Measurements from ENCODE around the gene ALG1.

- TF ChIP-seq CTCF (IDR thresholded peaks at IDR 0.05; ENCODE audit: low read length): peak; percentile 25; the same call in 1 of the 2 replicates
- no peak for TF ChIP-seq EZH2phosphoT487 (IDR thresholded peaks at IDR 0.05; ENCODE audit: low read length)
Observed at GRCh38 chr16:5042574-5043171, 29.0 kb upstream of the ALG1 start.
